ENCODE measurements around the gene GTPBP1. TPM values are rescaled to one million over a fixed set of nuclear protein-coding genes. Genes with fewer than 3 reads are reported as not detected.
A peak's percentile ranks its signal among the peaks of the same experiment; 100 is the strongest.

Gene GTPBP1
- total and polyA plus RNA-seq, 2 of the 13 experiments (the other 11 are each of a cell fraction or from before 2014, with no cell fraction given): 22.3 to 27.0 TPM

GRCh38 chr22:38766076-38766777, 60.5 kb downstream of the GTPBP1 start (continued):
- TF ChIP-seq HMGA1 (CRISPR knock-in tag; conservative IDR thresholded peaks at IDR 0.05) (no peak), NFE2L2 (IDR thresholded peaks at IDR 0.05; ENCODE audit: low read length) (no peak), AHR (CRISPR knock-in tag; IDR thresholded peaks at IDR 0.05) (no peak), ATF7-NPFF (CRISPR knock-in tag; IDR thresholded peaks at IDR 0.05; ENCODE audit: low read depth) (no peak), PHF8 (CRISPR knock-in tag; IDR thresholded peaks at IDR 0.05) (peak; percentile 38; the same call in 1 of the 2 replicates), ZNF383 (CRISPR knock-in tag; IDR thresholded peaks at IDR 0.05; ENCODE audit: borderline replicate concordance) (no peak), ATF1 (CRISPR knock-in tag; IDR thresholded peaks at IDR 0.05) (no peak), GMEB1 (CRISPR knock-in tag; IDR thresholded peaks at IDR 0.05; ENCODE audit: borderline replicate concordance) (no peak), CREB1 (IDR thresholded peaks at IDR 0.05) (no peak), CREB1 (CRISPR knock-in tag; IDR thresholded peaks at IDR 0.05) (no peak), ZNF260 (CRISPR knock-in tag; IDR thresholded peaks at IDR 0.05; ENCODE audit: borderline replicate concordance, low read depth) (no peak), ZNF878 (CRISPR knock-in tag; IDR thresholded peaks at IDR 0.05) (no peak), KAT2B (IDR thresholded peaks at IDR 0.05; ENCODE audit: borderline replicate concordance, low read depth, low read length) (no peak), ZMYM3 (CRISPR knock-in tag; IDR thresholded peaks at IDR 0.05) (no peak), MIXL1 (CRISPR knock-in tag; IDR thresholded peaks at IDR 0.05) (no peak), ZBTB25 (CRISPR knock-in tag; IDR thresholded peaks at IDR 0.05) (no peak), GLMP (CRISPR knock-in tag; IDR thresholded peaks at IDR 0.05; ENCODE audit: borderline replicate concordance) (no peak), ZNF572 (CRISPR knock-in tag; IDR thresholded peaks at IDR 0.05) (no peak; the same call in 1 of the 2 replicates), REL (CRISPR knock-in tag; conservative IDR thresholded peaks at IDR 0.05) (no peak), ZNF556 (CRISPR knock-in tag; IDR thresholded peaks at IDR 0.05; ENCODE audit: borderline replicate concordance) (no peak), PCBP1 (IDR thresholded peaks at IDR 0.05; ENCODE audit: borderline replicate concordance, low read depth, low read length) (no peak), ZNF460 (CRISPR knock-in tag; IDR thresholded peaks at IDR 0.05; ENCODE audit: borderline replicate concordance) (no peak), CAMTA2 (CRISPR knock-in tag; IDR thresholded peaks at IDR 0.05; ENCODE audit: borderline replicate concordance) (no peak), ZNF691 (CRISPR knock-in tag; IDR thresholded peaks at IDR 0.05; ENCODE audit: borderline replicate concordance, low read depth) (no peak), ZSCAN9 (CRISPR knock-in tag; IDR thresholded peaks at IDR 0.05; ENCODE audit: borderline replicate concordance) (no peak), KAT8 (CRISPR knock-in tag; IDR thresholded peaks at IDR 0.05) (peak; percentile 38; the same call in 1 of the 2 replicates), ZNF20 (CRISPR knock-in tag; IDR thresholded peaks at IDR 0.05) (no peak), TCF7L2 (IDR thresholded peaks at IDR 0.05; ENCODE audit: low read depth, low read length) (no peak), ZNF569 (CRISPR knock-in tag; IDR thresholded peaks at IDR 0.05; ENCODE audit: borderline replicate concordance) (no peak)
